ENCODE results near the gene PARD3B.

GRCh38 chr2:204551512-204551863, 6.2 kb downstream of the PARD3B start:
- no peak for TF ChIP-seq CTCF (IDR thresholded peaks at IDR 0.05; ENCODE audit: insufficient read depth, low read length, poor library complexity, severe bottlenecking)
- no peak for TF ChIP-seq EZH2phosphoT487 (conservative IDR thresholded peaks at IDR 0.05; ENCODE audit: low read length)

Data from SU-DHL-6 (cell line).